Ramos (cell line): Measurements from ENCODE around the gene SUPT6H.

Experiments used
- in situ Hi-C: fragments of 300-500 bp; cut with MboI; formaldehyde crosslinking; loops from one replicate; pipeline ENCODE4 v1.14.3; 2022; ENCODE audit warnings: low sequenced_read_pairs; ENCODE audit not compliant: unreplicated experiment

Gene SUPT6H

DNA sequence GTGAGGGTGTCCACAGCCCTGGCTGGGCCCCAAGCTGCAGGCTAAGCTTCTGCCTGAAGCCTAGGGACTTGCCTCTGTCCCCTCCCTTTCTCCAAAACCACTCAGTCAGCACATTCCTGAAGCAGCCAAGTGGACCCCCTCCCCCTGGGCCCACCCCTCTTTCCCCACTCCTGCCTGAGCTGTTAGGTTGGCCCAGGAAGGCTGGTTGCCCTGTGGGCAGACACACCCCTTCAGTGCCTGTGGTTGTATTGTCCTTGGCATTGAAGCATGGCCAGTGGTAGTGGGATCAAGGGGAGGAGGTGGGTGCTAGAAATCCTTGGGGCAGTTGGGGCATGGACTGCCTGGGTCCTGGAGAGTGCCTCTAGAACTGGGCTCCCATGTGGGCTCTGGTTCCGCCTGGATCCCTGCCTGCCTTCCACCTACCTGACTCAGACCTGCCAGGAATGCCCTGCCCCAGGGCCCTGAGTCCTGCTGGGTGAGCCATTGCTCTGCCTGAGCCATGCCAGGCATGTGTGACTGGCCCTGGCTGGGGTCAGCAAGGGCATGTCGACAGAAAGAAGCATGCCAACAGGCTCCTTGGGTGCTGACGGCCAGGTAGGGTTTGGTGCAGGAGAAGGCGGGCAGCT lies 83.9 kb downstream of the SUPT6H start:
- in situ Hi-C loops = loop anchor here (25.0 kb wide), 2 partner anchors 816 to 966 kb away; partner anchors contain the start of genes ABHD15 and TP53I13

DNA sequence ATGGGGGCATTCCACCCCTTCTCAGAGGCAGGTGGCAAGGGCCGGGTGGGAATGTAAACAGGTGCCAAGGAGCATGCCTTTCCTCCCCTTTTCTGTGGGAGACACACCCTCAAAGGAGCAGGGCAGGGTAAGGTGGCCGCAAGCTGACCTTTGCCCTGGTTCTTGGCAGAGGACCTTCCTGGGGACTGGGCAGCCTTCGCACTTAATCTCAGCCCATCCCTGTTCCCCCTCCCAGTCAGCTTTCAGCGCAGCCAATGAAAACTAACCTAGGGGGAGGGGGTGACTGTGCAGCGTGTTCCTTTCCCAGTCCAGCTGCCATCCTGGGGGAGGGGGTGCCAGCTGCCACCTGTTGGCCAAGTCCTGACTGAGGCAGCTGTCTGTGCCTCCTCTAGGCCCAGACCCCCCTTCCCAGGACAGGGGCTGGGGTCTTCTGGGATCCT lies 84.6 kb downstream of the SUPT6H start:
- in situ Hi-C loops = loop anchor here (25.0 kb wide), 2 partner anchors 816 to 966 kb away; partner anchors contain the start of genes ABHD15 and TP53I13

DNA sequence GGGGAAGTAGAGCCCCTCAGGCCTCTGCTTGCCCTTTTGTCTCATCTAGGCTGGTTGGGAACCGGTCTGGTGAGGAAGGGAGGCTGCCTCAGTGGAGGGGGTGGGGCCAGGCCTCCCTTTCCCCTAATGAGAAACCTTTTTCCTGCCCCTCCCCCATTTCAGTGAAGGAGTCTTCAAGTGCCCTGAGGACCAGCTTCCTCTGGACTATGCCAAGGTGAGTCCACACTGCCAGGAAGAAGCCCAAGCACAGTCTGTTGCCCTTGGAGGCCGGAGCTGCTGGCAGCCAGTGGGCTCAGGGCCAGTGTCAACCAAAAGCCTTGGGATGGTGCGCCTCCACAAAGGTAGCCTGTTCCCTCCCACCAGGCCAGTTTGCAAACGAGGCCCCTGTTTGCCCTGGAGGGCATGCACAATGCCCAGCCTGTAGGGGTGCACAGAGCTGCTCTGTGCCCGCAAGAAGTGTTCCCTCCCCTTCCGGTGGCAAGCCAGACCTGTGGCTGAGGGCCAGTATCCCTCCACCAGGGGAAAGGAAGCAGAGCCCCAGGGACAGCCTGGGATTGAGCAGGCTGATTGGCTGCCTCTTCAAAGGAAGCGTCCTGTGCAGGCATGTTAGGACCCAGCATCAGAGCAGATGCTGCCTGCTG lies 85.2 kb downstream of the SUPT6H start:
- in situ Hi-C loops = loop anchor here (25.0 kb wide), 2 partner anchors 815 to 965 kb away; partner anchors contain the start of genes ABHD15 and TP53I13

DNA sequence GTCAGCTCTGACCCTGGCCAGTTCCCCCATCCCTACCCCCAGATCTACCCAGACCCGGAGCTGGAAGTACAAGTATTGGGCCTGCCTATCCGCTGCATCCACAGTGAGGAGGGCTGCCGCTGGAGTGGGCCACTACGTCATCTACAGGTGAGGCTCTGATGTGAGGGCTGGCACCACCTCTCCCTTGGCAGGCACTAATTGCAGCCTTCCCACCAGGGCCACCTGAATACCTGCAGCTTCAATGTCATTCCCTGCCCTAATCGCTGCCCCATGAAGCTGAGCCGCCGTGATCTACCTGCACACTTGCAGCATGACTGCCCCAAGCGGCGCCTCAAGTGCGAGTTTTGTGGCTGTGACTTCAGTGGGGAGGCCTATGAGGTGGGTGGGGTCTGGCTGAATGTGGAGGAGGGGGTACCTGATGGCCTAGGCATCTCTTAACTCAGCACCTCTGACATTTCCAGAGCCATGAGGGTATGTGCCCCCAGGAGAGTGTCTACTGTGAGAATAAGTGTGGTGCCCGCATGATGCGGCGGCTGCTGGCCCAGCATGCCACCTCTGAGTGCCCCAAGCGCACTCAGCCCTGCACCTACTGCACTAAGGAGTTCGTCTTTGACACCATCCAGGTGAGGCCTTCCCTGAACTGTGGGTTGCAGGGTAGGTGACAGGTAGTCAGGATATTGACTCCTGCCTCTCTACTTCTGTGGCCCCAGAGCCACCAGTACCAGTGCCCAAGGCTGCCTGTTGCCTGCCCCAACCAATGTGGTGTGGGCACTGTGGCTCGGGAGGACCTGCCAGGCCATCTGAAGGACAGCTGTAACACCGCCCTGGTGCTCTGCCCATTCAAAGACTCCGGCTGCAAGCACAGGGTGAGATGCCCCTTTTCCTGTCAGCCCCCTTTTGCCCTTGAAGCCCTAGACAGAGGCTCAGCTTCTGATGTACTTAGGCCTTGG lies 86.1 kb downstream of the SUPT6H start:
- in situ Hi-C loops = loop anchor here (25.0 kb wide), 2 partner anchors 814 to 964 kb away; partner anchors contain the start of genes ABHD15 and TP53I13

DNA sequence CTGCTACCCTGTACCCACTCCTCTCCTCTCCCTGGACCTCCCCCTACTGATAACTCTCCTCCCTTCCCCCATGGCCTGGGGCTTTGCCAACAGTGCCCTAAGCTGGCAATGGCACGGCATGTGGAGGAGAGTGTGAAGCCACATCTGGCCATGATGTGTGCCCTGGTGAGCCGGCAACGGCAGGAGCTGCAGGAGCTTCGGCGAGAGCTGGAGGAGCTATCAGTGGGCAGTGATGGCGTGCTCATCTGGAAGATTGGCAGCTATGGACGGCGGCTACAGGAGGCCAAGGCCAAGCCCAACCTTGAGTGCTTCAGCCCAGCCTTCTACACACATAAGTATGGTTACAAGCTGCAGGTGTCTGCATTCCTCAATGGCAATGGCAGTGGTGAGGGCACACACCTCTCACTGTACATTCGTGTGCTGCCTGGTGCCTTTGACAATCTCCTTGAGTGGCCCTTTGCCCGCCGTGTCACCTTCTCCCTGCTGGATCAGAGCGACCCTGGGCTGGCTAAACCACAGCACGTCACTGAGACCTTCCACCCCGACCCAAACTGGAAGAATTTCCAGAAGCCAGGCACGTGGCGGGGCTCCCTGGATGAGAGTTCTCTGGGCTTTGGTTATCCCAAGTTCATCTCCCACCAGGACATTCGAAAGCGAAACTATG lies 87.0 kb downstream of the SUPT6H start:
- in situ Hi-C loops = loop anchor here (25.0 kb wide), 2 partner anchors 813 to 963 kb away; partner anchors contain the start of genes ABHD15 and TP53I13

DNA sequence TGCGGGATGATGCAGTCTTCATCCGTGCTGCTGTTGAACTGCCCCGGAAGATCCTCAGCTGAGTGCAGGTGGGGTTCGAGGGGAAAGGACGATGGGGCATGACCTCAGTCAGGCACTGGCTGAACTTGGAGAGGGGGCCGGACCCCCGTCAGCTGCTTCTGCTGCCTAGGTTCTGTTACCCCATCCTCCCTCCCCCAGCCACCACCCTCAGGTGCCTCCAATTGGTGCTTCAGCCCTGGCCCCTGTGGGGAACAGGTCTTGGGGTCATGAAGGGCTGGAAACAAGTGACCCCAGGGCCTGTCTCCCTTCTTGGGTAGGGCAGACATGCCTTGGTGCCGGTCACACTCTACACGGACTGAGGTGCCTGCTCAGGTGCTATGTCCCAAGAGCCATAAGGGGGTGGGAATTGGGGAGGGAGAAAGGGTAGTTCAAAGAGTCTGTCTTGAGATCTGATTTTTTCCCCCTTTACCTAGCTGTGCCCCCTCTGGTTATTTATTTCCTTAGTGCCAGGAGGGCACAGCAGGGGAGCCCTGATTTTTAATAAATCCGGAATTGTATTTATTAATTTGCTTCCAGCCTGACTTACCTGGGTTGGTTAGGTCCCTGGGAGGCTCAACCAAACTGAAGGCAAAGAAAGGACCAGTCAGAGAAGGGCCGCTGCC lies 87.6 kb downstream of the SUPT6H start:
- in situ Hi-C loops = loop anchor here (25.0 kb wide), 2 partner anchors 813 to 963 kb away; partner anchors contain the start of genes ABHD15 and TP53I13

DNA sequence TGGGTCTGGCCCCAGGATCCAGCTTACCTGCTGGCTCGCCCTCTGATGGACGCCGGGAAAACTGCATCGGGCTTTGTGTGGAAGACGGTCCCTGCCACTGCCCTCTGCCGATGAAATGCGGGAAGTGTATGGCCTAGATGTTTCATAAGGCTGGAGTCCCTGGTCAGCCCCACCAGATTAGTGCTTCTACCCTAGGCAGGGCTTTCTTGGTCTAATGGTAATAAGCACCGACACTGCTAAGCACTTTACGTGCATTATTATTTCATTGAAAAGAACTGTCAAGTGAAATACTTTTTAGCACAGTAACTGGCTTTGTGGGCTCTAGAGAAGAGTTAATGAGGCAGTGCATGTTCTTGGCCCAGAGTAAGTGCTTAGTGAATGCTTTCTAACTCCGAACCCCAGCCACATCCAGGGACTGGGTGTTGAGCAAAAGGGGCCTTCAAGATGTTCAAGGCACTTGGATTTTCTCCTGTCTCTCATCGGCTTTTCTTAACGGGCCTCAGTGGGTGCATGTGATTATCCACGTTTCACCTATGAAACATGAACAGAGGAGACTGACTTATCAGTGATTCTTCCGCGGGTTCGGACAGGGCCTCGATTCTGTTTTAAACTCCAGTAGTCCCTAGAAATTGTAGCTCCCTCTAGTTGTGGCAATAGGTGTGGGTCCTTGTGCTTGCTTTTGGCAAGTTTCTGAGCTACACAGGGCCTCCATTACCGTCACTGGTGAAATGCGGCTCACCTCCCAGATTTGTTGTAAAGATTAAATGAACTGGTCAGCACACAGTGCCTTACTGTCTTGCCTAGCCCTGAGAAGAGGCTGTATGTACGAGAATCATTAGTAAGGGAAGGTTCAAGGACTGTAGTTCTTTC lies 88.4 kb downstream of the SUPT6H start:
- in situ Hi-C loops = no loop called here

DNA sequence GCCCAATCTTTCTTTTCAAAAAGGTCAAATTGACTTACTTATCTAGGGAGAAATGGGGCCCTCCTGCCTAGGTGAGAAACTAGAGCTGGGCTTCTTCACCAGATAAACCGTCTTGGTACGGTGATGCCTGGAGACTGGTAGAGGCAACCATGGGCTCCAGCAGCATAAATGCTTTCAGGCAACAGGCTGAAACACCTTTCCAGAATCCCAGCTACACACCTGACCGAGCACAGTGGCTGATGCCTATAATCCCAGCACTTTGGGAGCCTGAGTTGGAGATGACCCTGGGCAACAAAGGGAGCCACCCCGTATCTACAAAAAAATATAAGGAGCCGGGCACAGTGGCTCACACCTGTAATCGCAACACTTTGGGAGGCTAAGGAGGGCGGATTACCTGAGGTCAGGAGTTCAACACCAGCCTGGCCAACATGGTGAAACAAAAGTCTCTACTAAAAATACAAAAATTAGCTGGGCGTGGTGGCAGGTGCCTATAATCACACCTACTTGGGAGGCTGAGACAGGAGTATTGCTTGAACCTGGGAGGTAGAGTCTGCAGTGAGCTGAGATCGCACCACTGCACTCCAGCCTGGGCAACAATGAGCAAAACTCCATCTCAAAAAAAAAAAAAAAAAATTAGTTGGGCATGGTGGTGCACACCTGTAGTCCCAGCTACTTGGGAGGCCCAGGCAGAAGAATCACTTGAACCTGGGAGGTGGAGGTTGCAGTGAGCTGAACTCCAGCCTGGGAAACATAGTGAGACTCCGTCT lies 89.8 kb downstream of the SUPT6H start:
- in situ Hi-C loops = no loop called here
